NT2/D1 (cell line): ENCODE results near the gene CRNKL1.

Experiments
- DNase-seq: peaks from one replicate; pipeline ENCODE4 v3.0.0-alpha.2; 2011; ENCODE audit warnings: low read depth, low spot score
- H3K27me3 ChIP-seq: 2 replicates; pipeline ENCODE4 v1.6.0; 2011; ENCODE audit warnings: mild to moderate bottlenecking; ENCODE audit not compliant: insufficient read length, insufficient read depth
- H3K36me3 ChIP-seq: 2 replicates; pipeline ENCODE4 v1.6.1; 2011; ENCODE audit warnings: mild to moderate bottlenecking, low read length, mixed read lengths; ENCODE audit not compliant: insufficient read depth, insufficient read length
- H3K4me1 ChIP-seq: 2 replicates; pipeline ENCODE4 v1.5.1; 2011; ENCODE audit not compliant: insufficient read depth, insufficient read length
- H3K4me3 ChIP-seq: 2 replicates; pipeline ENCODE4 v1.5.1; 2011; ENCODE audit warnings: low read depth; ENCODE audit not compliant: insufficient read length
- H3K9ac ChIP-seq: 2 replicates; pipeline ENCODE4 v1.6.0; 2011; ENCODE audit warnings: low read depth; ENCODE audit not compliant: insufficient read length
- H3K9me3 ChIP-seq: 2 replicates; pipeline ENCODE4 v1.5.1; 2011; ENCODE audit warnings: mild to moderate bottlenecking, low read length; ENCODE audit not compliant: insufficient read depth
- SUZ12 ChIP-seq: IDR thresholded peaks from 2 replicates; pipeline ENCODE4 v1.6.1; 2011; ENCODE audit not compliant: insufficient read length, insufficient read depth; ENCODE audit errors: extremely low read depth
- YY1 ChIP-seq: IDR thresholded peaks from 2 replicates; pipeline ENCODE4 v1.6.1; 2011; ENCODE audit not compliant: insufficient read length, insufficient read depth
- ZNF274 ChIP-seq: IDR thresholded peaks from 2 replicates; pipeline ENCODE4 v1.6.1; 2011; ENCODE audit warnings: mild to moderate bottlenecking, low read depth, low read length

CRNKL1 gene

DNA sequence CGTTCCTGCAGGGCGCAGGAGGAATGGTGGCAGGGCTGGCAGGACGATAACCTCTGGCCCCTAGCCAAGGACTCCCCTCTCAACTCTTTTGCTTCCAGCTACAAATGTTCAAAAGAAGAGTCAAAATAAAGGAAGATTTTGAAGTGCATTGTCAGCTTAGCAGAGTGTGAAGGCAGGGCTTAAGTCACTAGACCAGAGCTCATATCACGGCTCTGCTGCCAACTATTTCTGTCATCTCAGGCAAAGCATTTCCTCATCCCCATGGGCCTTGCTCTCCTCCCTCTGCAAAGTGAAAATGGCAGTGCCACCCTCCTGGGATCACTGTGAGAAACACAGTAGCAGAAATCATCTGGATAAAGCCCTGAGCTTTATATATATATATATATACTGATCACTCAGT, 36.8 kb upstream of the CRNKL1 start:
- Histone ChIP-seq H3K4me3 (no peak overlapping the region), H3K9me3 (no peaks in the 10 kb centered on the region), H3K9ac (no peak overlapping the region), H3K27me3 (no peaks in the 10 kb centered on the region), H3K36me3 (no peaks in the 10 kb centered on the region), H3K4me1 (no peaks in the 10 kb centered on the region)
- DNase-seq = no peak
- no peak for TF ChIP-seq YY1
- no peak for TF ChIP-seq SUZ12
- no peak for TF ChIP-seq ZNF274

DNA sequence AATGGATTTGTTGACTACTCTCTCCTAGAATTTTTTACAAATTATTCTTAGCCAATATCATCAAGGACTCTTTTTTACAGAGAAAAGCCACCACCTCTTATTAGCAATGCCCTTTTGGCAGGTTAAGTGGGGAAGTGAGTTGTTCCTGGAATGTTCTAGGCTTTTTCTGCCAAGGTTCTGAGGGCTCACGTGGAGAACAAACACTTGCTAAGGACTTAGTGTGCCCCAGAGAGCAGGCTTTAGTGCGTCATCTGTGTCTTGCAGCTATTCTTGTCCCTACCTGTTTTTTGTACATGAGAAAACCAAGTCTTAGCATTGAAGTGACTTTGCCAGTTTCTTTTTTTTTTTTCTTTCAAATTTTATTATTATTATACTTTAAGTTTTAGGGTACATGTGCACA, 33.5 kb upstream of the CRNKL1 start:
- no peaks in the 10 kb centered on the region for H3K4me1 ChIP-seq
- no peak for DNase-seq
- TF ChIP-seq SUZ12 (no peak), ZNF274 (no peak)
- H3K4me3 ChIP-seq = no peak overlapping the region
- no peaks in the 10 kb centered on the region for H3K27me3 ChIP-seq
- no peaks in the 10 kb centered on the region for H3K36me3 ChIP-seq
- H3K9me3 ChIP-seq = no peaks in the 10 kb centered on the region
- H3K9ac ChIP-seq = no peak overlapping the region

- no peaks in the 10 kb centered on the region for H3K27me3 ChIP-seq
- no peak for DNase-seq
- H3K4me1 ChIP-seq = no peaks in the 10 kb centered on the region
- no peak overlapping the region for H3K4me3 ChIP-seq
- no peaks in the 10 kb centered on the region for H3K9me3 ChIP-seq
- H3K36me3 ChIP-seq = no peaks in the 10 kb centered on the region
- no peak overlapping the region for H3K9ac ChIP-seq
- no peak for TF ChIP-seq YY1
- TF ChIP-seq SUZ12 = no peak
- no peak for TF ChIP-seq ZNF274
Observed at GRCh38 chr20:20085071-20085470, 32.8 kb upstream of the CRNKL1 start.

GRCh38 chr20:20084296-20084752, 32.1 kb upstream of the CRNKL1 start:
- H3K4me1 ChIP-seq = no peaks in the 10 kb centered on the region
- no peak for DNase-seq
- no peaks in the 10 kb centered on the region for H3K9me3 ChIP-seq
- H3K36me3 ChIP-seq = no peaks in the 10 kb centered on the region
- H3K4me3 ChIP-seq = no peak overlapping the region
- no peak for TF ChIP-seq SUZ12
- no peak for TF ChIP-seq ZNF274
- TF ChIP-seq YY1 = no peak
- no peak overlapping the region for H3K9ac ChIP-seq
- H3K27me3 ChIP-seq = no peaks in the 10 kb centered on the region

DNA sequence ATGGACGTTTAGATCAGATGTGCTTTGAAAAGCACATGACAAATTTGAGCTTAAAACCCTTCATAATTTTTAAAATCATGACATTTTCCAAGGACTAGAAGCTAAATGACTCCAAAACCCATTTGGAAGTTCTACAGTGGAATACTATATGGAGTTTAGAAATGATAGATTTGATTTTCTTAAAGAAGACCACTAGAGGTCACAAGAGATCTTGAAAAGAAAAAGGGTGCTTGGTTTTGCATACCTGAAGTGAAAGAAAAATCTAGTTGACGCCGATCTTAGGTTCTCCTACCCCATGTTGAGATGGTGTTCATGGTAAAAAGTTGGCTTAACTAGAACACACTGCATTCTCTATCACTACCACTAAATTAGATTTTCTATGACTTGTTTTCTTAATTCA, 31.5 kb upstream of the CRNKL1 start:
- Histone ChIP-seq H3K27me3 (no peaks in the 10 kb centered on the region), H3K9ac (no peak overlapping the region), H3K36me3 (no peaks in the 10 kb centered on the region), H3K4me1 (no peaks in the 10 kb centered on the region), H3K9me3 (no peaks in the 10 kb centered on the region), H3K4me3 (no peak overlapping the region)
- no peak for TF ChIP-seq SUZ12
- DNase-seq = no peak

GRCh38 chr20:20079102-20079784, 27.0 kb upstream of the CRNKL1 start:
- H3K9me3 ChIP-seq = no peaks in the 10 kb centered on the region
- TF ChIP-seq YY1 (no peak), SUZ12 (no peak), ZNF274 (no peak)
- H3K36me3 ChIP-seq = no peaks in the 10 kb centered on the region
- H3K9ac ChIP-seq = no peak overlapping the region
- H3K4me3 ChIP-seq = no peak overlapping the region
- H3K27me3 ChIP-seq = no peaks in the 10 kb centered on the region
- DNase-seq = no peak
- H3K4me1 ChIP-seq = no peaks in the 10 kb centered on the region

DNA sequence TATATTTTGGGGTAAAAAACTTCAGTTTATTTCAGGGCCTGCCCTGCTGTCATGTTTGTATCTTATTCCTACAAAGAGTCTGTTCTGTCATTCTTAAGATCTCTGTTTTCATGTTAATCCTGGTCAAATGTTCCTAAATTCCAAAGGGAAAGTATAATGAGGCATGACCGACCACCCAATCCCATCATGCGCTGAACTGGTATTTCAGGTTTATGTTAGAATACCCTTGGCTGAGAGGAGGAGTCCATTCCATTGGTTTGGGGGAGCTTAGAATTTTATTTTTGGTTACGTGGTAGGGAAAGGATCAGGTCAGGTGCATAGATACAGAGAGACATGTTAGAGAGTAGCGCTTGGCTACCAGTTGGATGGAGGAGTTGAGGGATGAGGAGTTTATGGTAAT, 25.8 kb upstream of the CRNKL1 start:
- no peak for DNase-seq
- Histone ChIP-seq H3K9me3 (no peaks in the 10 kb centered on the region), H3K36me3 (no peaks in the 10 kb centered on the region), H3K4me1 (no peaks in the 10 kb centered on the region), H3K9ac (no peak overlapping the region), H3K4me3 (no peak overlapping the region), H3K27me3 (no peaks in the 10 kb centered on the region)
- no peak for TF ChIP-seq ZNF274
- TF ChIP-seq YY1 = no peak
